Osteocyte (in vitro differentiated cells): ENCODE measurements around the gene SORCS3. TPM values are rescaled to one million over a fixed set of nuclear protein-coding genes. Genes with fewer than 3 reads are reported as not detected.

Experiments used
- DNase-seq: peaks from one replicate; pipeline ENCODE4 v3.0.0; 2021; ENCODE audit warnings: mixed read lengths; ENCODE audit not compliant: unreplicated experiment; ENCODE audit errors: extremely low spot score
- H3K27ac Mint-ChIP-seq: one replicate; pipeline ENCODE4 v1.8.0; 2021; ENCODE audit warnings: mild to moderate bottlenecking, mixed read lengths; ENCODE audit not compliant: unreplicated experiment
- H3K27me3 Mint-ChIP-seq: one replicate; pipeline ENCODE4 v1.8.0; 2021; ENCODE audit warnings: mixed read lengths; ENCODE audit not compliant: unreplicated experiment
- H3K36me3 Mint-ChIP-seq: one replicate; pipeline ENCODE4 v1.8.0; 2021; ENCODE audit warnings: mixed read lengths; ENCODE audit not compliant: unreplicated experiment
- H3K4me1 Mint-ChIP-seq: one replicate; pipeline ENCODE4 v1.8.0; 2021; ENCODE audit warnings: mixed read lengths; ENCODE audit not compliant: unreplicated experiment
- H3K4me3 Mint-ChIP-seq: one replicate; pipeline ENCODE4 v1.8.0; 2021; ENCODE audit warnings: mild to moderate bottlenecking, moderate library complexity, mixed read lengths; ENCODE audit not compliant: unreplicated experiment
- H3K9me3 Mint-ChIP-seq: one replicate; pipeline ENCODE4 v1.8.0; 2021; ENCODE audit warnings: mixed read lengths; ENCODE audit not compliant: unreplicated experiment
- total RNA-seq: library from RNA; stranded (reverse); gene quantifications from 2 replicates; pipeline ENCODE4 v1.2.1, GENCODE V29; 2021
- TF ChIP-seq, protein P1 (sequence below): fragments of 200-600 bp; sonication (generic); IDR thresholded peaks from 2 replicates; pipeline ENCODE4 v1.5.0; 2021; ENCODE audit warnings: antibody characterized with exemption, mild to moderate bottlenecking, moderate library complexity

SORCS3 gene
- total RNA-seq, 1 donor from 2014 or later = not detected

DNA sequence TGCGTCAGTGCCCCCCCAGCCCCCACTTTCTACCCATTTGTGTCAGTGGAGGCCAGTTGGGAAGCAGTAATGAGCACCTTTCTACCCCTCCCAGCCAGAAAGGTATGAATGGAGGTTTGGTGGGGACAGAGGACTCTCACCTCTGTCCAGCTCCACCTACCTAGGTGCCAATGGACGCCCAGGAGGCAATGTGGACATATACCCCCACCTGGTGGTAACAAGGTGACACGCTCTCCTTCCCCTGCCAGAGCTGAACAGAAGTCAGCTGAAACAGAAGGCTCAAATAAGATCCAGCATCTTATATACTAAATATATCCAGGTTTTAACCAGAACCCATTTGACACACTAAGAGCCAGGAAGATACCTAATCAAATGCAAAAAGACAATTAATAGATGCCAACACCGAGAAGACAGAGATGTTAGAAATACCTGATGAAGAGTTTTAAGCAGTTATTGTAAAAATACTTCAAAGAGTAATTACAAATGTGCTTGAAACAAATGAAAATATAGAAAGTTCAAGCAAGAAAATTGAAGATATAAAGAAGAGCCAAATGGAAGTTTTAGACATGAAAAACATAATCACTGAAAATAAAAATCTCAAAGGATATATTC, 18.4 kb upstream of the SORCS3 start:
- Mint-ChIP-seq H3K9me3 (no peaks in the 10 kb centered on the region), H3K27ac (no peak overlapping the region), H3K27me3 (peaks cover 3% of the 10 kb centered on the region), H3K36me3 (no peaks in the 10 kb centered on the region), H3K4me1 (no peaks in the 10 kb centered on the region), H3K4me3 (no peak overlapping the region)
- TF ChIP-seq, protein P1, sequence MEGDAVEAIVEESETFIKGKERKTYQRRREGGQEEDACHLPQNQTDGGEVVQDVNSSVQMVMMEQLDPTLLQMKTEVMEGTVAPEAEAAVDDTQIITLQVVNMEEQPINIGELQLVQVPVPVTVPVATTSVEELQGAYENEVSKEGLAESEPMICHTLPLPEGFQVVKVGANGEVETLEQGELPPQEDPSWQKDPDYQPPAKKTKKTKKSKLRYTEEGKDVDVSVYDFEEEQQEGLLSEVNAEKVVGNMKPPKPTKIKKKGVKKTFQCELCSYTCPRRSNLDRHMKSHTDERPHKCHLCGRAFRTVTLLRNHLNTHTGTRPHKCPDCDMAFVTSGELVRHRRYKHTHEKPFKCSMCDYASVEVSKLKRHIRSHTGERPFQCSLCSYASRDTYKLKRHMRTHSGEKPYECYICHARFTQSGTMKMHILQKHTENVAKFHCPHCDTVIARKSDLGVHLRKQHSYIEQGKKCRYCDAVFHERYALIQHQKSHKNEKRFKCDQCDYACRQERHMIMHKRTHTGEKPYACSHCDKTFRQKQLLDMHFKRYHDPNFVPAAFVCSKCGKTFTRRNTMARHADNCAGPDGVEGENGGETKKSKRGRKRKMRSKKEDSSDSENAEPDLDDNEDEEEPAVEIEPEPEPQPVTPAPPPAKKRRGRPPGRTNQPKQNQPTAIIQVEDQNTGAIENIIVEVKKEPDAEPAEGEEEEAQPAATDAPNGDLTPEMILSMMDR = no peak
- no peak for DNase-seq

DNA sequence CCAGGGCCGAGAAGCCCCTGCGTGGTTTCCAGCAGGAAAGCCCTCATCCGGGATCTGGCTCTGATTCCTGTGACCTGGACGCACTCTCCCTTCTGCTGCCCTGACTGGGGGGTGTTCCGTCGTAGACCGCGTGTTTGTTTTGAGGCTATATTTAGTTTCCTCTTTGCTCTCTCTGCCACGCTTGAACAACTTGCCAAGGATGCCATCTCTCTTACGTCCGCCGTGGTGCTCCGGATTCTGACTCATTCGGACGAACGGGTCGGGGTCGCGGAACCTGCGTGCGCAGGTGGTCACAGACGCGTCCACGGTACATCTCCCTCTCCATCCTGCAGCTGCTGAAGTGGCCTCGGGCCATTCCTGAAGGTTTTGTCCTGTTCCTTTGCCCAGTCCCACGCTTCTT, 10.4 kb upstream of the SORCS3 start:
- no peak for DNase-seq
- TF ChIP-seq, protein P1 = no peak
- Mint-ChIP-seq H3K27ac (no peak overlapping the region), H3K27me3 (peaks cover 2% of the 10 kb centered on the region), H3K9me3 (no peaks in the 10 kb centered on the region), H3K4me3 (no peak overlapping the region), H3K4me1 (no peaks in the 10 kb centered on the region), H3K36me3 (no peaks in the 10 kb centered on the region)

DNA sequence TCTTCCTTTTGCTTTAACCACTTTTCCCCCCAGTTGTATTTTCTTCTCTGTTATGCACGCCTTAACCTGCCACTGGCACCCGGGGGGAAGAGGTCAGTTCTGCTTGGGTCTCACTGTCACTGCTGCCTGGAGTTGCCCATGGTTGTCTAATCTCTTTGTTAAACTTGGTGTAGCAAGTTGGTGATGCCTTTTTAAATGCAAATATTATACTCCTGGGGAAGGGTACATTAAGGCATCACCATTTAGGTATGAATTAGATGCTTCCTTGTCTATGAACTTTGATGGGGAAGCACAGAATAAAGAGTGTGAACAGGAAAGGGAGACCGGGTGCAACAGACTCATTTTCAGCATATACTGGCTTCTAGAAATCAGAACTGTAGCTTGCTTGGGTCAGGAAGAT, 9.1 kb upstream of the SORCS3 start:
- TF ChIP-seq, protein P1 = no peak
- Mint-ChIP-seq H3K4me3 (no peak overlapping the region), H3K27ac (no peak overlapping the region), H3K36me3 (no peaks in the 10 kb centered on the region), H3K4me1 (no peaks in the 10 kb centered on the region), H3K27me3 (peaks cover 6% of the 10 kb centered on the region), H3K9me3 (no peaks in the 10 kb centered on the region)
- no peak for DNase-seq

DNA sequence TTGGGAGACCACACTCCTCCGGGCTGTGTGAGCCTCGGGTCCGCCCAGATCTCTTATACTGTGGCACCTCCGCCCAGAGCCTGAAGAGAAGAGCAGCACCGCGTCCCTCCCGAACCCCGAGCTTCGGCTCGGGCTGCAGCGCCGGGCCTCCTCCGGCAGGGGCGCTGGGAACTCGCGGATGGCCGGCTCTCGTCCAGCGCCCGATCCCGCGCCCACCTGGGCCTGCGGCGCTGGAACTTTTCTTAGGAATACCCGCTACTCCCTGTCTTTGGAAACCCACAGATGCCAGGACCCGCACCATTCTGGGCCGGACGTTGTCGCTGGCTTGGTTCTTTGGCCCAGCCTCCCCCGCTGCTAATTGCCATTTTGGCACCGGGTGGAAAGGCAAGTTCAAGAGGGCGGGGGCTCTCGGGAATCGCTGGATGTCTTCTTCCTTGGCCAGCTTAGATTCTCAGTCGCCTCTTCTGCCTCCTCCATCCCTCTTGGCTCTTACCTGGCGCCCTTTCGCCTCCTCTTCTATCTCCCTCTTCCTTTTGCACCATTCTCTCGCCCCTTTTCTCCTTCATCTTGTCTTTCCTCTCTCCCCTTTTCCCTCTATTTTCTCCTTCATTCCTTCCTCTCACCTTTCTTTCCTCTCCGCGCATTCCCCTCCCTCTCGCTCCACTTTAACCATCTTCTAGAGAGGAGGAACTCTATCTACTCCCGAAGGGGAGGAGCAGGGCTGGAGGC, 2.1 kb upstream of the SORCS3 start:
- peaks cover 12% of the 10 kb centered on the region for H3K4me1 Mint-ChIP-seq
- H3K27ac Mint-ChIP-seq = no peak overlapping the region
- no peak overlapping the region for H3K4me3 Mint-ChIP-seq
- TF ChIP-seq, protein P1 = peak; percentile 27
- H3K27me3 Mint-ChIP-seq = peaks cover 49% of the 10 kb centered on the region
- DNase-seq = no peak
- no peaks in the 10 kb centered on the region for H3K36me3 Mint-ChIP-seq
- no peaks in the 10 kb centered on the region for H3K9me3 Mint-ChIP-seq

DNA sequence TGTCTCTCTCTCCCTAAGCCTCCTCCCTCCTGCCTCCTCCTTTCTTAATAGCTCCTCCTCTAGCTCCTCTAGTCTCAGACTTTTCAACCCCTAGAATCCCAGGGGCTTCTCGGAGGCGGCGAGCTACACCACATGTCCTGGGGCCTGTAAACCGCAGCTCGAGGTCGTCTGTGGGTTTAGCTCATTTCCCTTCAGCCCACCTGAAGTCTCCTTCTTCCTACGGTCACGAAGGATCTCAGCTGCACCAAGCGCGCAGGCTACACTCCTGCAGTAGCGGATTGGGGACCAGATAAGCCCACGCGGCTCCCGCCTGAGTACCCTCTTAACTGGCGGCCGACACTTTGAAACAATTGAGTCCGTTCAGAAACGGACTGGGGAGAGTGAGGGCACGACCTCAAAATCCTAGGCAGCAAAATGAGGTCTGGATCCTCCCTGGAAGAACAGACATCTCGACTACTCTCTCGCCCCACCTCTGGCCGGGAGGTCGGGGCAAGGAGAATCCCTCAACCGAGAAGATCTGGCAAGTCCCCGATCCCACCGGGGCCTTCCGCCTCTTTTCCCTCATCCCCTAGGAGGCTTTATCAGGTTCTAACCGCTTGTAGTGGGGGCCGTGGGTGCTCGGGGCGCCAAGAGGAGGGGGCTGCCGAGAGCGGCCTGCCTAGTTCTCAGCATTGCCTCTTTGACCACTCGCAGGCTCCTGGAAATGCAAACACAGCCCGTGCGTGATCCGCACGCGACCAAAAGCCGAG, 1.3 kb upstream of the SORCS3 start:
- no peak for DNase-seq
- TF ChIP-seq, protein P1 = no peak
- Mint-ChIP-seq H3K36me3 (no peaks in the 10 kb centered on the region), H3K4me1 (peaks cover 12% of the 10 kb centered on the region), H3K9me3 (no peaks in the 10 kb centered on the region), H3K27ac (no peak overlapping the region), H3K27me3 (peaks cover 55% of the 10 kb centered on the region), H3K4me3 (no peak overlapping the region)
